LNCAP (cell line): ENCODE measurements around the gene TBCB.

Experiments
- CTCF ChIP-seq: fragments of 450-650 bp; IDR thresholded peaks from 2 replicates; pipeline ENCODE4 v1.5.1; 2017; ENCODE audit warnings: mild to moderate bottlenecking

TBCB gene

GRCh38 chr19:36142496-36142895, 27.2 kb downstream of the TBCB start:
- TF ChIP-seq CTCF = no peak

GRCh38 chr19:36144624-36145023, 29.4 kb downstream of the TBCB start:
- no peak for TF ChIP-seq CTCF

GRCh38 chr19:36149673-36150406, 34.6 kb downstream of the TBCB start:
- TF ChIP-seq CTCF = no peak

GRCh38 chr19:36150586-36150985, 35.3 kb downstream of the TBCB start:
- TF ChIP-seq CTCF = no peak

GRCh38 chr19:36151144-36152018, 36.1 kb downstream of the TBCB start:
- no peak for TF ChIP-seq CTCF

- TF ChIP-seq CTCF = no peak
These were observed 36.7 kb downstream of the TBCB start for GRCh38 chr19:36152019-36152351.

- no peak for TF ChIP-seq CTCF
These were observed 37.3 kb downstream of the TBCB start, which contains the start of gene COX7A1 for GRCh38 chr19:36152352-36153091. Gene COX7A1 (minus strand): TSS chr19:36152447. CDS start chr19:36152407, 40 bp downstream.
